Mesenchymal stem cell (in vitro differentiated cells and primary cell): ENCODE results near the gene SAMD11.

Experiments used
- DNase-seq: peaks from one replicate; pipeline ENCODE4 v3.0.0-alpha.2; 2013
- H2AFZ ChIP-seq: one replicate; pipeline ENCODE4 v1.6.1; 2013; ENCODE audit warnings: low read depth, mild to moderate bottlenecking, control low read depth, inconsistent platforms, low read length, moderate library complexity
- H2AK5ac ChIP-seq: 2 replicates; pipeline ENCODE4 v1.6.1; 2013; ENCODE audit warnings: low read length, moderate library complexity, mild to moderate bottlenecking, inconsistent platforms; ENCODE audit not compliant: severe bottlenecking
- H2BK120ac ChIP-seq: one replicate; pipeline ENCODE4 v1.6.1; 2013; ENCODE audit warnings: low read depth, mild to moderate bottlenecking, inconsistent platforms, low read length, moderate library complexity
- H2BK12ac ChIP-seq, 2 experiments: one replicate each; pipeline ENCODE4 v1.6.1; 2013; ENCODE audit warnings: inconsistent platforms in 2 of 2, low read length in 2 of 2, mild to moderate bottlenecking in 2 of 2, moderate library complexity in 2 of 2, control low read depth in 1 of 2
- H2BK15ac ChIP-seq: one replicate; pipeline ENCODE4 v1.6.1; 2013; ENCODE audit warnings: mild to moderate bottlenecking, low read depth, inconsistent platforms; ENCODE audit not compliant: poor library complexity, severe bottlenecking
- H2BK5ac ChIP-seq: 2 replicates; pipeline ENCODE4 v1.6.1; 2013; ENCODE audit warnings: low read depth, mild to moderate bottlenecking, low read length, control low read depth, inconsistent platforms; ENCODE audit not compliant: poor library complexity, severe bottlenecking
- H3K14ac ChIP-seq, 2 experiments: one replicate each; pipeline ENCODE4 v1.6.1; 2013; ENCODE audit warnings: inconsistent platforms in 2 of 2, low read length in 2 of 2, control low read depth in 1 of 2, mild to moderate bottlenecking in 1 of 2, moderate library complexity in 1 of 2
- H3K18ac ChIP-seq, 2 experiments: one replicate each; pipeline ENCODE4 v1.6.1; 2013; ENCODE audit warnings: inconsistent platforms in 2 of 2, low read length in 2 of 2, control low read depth in 1 of 2, low read depth in 1 of 2, mild to moderate bottlenecking in 1 of 2
- H3K23ac ChIP-seq, 2 experiments: one replicate each; pipeline ENCODE4 v1.6.1; 2013; ENCODE audit warnings: inconsistent platforms in 2 of 2, low read length in 2 of 2, mild to moderate bottlenecking in 2 of 2, moderate library complexity in 2 of 2, control low read depth in 1 of 2
- H3K27ac ChIP-seq: 2 replicates; pipeline ENCODE4 v1.5.1; 2013; ENCODE audit warnings: mild to moderate bottlenecking, moderate library complexity, low read length, control low read depth, inconsistent platforms; ENCODE audit not compliant: poor library complexity, severe bottlenecking
- H3K27me3 ChIP-seq, 2 experiments: 2 replicates each; pipeline versions ENCODE4 v1.6.1 to v1.7.0; 2013; ENCODE audit warnings: low read length in 2 of 2, mild to moderate bottlenecking in 2 of 2, moderate library complexity in 2 of 2, control low read depth in 1 of 2, inconsistent platforms in 1 of 2; ENCODE audit not compliant: control insufficient read depth in 1 of 2, insufficient read depth in 1 of 2
- H3K36me3 ChIP-seq, 2 experiments: 2 replicates each; pipeline versions ENCODE4 v1.6.1 to v1.7.0; 2013; ENCODE audit warnings: low read length in 2 of 2, control low read depth in 1 of 2, inconsistent platforms in 1 of 2, low read depth in 1 of 2, mild to moderate bottlenecking in 1 of 2; ENCODE audit not compliant: insufficient read depth in 2 of 2, control insufficient read depth in 1 of 2
- H3K4ac ChIP-seq, 2 experiments: one replicate each; pipeline ENCODE4 v1.6.1; 2013; ENCODE audit warnings: inconsistent platforms in 2 of 2, low read length in 2 of 2, mild to moderate bottlenecking in 2 of 2, moderate library complexity in 2 of 2, control low read depth in 1 of 2, low read depth in 1 of 2
- H3K4me1 ChIP-seq: 2 replicates; pipeline ENCODE4 v1.6.1; 2013; ENCODE audit warnings: low read depth, low read length, control low read depth; ENCODE audit not compliant: control insufficient read depth, insufficient read depth
- H3K4me2 ChIP-seq: 2 replicates; pipeline ENCODE4 v1.6.1; 2013; ENCODE audit warnings: low read length, mild to moderate bottlenecking, inconsistent platforms; ENCODE audit not compliant: poor library complexity, severe bottlenecking
- H3K4me3 ChIP-seq, 2 experiments: 2 replicates each; pipeline versions ENCODE4 v1.5.1 to v1.7.0; 2013; ENCODE audit warnings: low read length in 2 of 2, mild to moderate bottlenecking in 2 of 2, control low read depth in 1 of 2, low read depth in 1 of 2; ENCODE audit not compliant: insufficient read depth in 1 of 2
- H3K79me1 ChIP-seq: replicated peaks from 2 replicates; pipeline ENCODE4 v1.6.1; 2013; ENCODE audit warnings: mild to moderate bottlenecking, control low read depth, low read length, inconsistent platforms; ENCODE audit not compliant: poor library complexity, severe bottlenecking
- H3K9ac ChIP-seq: 2 replicates; pipeline ENCODE4 v1.7.0; 2013; ENCODE audit warnings: mild to moderate bottlenecking, low read length, moderate library complexity
- H3K9me3 ChIP-seq: 2 replicates; pipeline ENCODE4 v1.7.0; 2013; ENCODE audit warnings: mild to moderate bottlenecking, low read length; ENCODE audit not compliant: control insufficient read depth
- H4K8ac ChIP-seq: one replicate; pipeline ENCODE4 v1.6.1; 2013; ENCODE audit warnings: inconsistent platforms, mild to moderate bottlenecking, low read length, moderate library complexity
- H4K91ac ChIP-seq: one replicate; pipeline ENCODE4 v1.6.1; 2013; ENCODE audit warnings: mild to moderate bottlenecking, low read length, inconsistent platforms
- WGBS: methylation state at CpG from one replicate; pipeline ENCODE4 v1.1.7; 2013; ENCODE audit warnings: mixed read lengths; 5-methylcytosine and 5-hydroxymethylcytosine counted together

SAMD11 gene

DNA sequence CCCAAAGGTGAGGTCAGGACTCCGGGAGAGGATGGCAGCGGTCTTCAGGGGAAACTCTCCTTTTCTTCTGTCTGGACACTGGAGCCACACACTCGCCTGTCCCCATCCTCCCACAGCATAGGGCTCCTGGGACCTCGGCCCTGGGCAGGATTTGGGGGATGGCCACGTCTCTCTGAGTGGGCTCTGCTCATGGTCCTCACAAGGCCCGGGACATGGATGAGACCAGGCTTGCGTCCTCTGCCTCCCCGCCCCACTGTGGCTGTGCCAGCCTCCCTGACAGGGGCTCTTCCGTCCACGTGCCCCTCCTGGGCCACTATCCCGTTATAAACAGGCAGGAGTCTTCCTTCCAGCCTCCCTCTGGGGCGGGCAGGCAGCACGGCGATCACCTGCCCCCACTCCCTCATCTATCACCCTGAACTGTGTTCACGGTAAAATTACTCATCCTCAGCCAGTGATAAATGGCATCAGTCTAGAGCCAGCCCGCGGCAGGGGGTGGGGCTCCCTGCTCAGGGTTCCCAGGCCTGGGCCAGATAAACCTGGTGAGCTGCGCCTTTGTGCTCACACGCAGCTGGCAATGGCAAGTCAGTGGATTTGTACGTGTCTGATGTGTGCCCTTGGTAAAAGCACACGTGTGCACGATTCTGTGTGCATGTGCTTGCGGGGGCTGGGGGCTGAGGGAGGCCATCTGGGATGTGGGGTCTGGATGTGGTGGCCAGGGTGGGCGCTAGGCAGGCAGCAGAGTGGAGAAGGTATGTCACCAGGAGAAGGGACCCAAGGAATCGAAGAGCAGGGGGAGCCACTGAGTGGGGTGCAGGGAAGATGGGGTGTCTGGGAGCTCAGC is 12.6 kb upstream of the SAMD11 start:
- Histone ChIP-seq H3K18ac (peak overlapping the region in 1 of 2 experiments; percentile 28), H2BK5ac (no peak overlapping the region), H2AK5ac (no peak overlapping the region), H3K79me1 (no peaks in the 10 kb centered on the region), H4K91ac (peak overlapping the region; percentile 10), H3K36me3 (peaks cover 0 to under 1% of the 10 kb centered on the region in 2 experiments), H3K27me3 (peaks cover 19 to 56% of the 10 kb centered on the region in 2 experiments), H3K4me2 (no peak overlapping the region), H3K23ac (no peak overlapping the region), H3K4me3 (peak overlapping the region in 1 of 2 experiments; percentile 0), H3K9ac (no peak overlapping the region), H3K9me3 (no peaks in the 10 kb centered on the region), H2BK12ac (peak overlapping the region in 1 of 2 experiments; percentile 15), H2BK120ac (no peak overlapping the region), H3K14ac (peak overlapping the region in 1 of 2 experiments; percentile 26), H4K8ac (no peak overlapping the region), H3K4me1 (peaks cover 43% of the 10 kb centered on the region), H3K27ac (no peak overlapping the region), H2BK15ac (no peak overlapping the region), H3K4ac (no peak overlapping the region), H2AFZ (no peak overlapping the region)
- 69% methylated on average over 25 of the region's 25 CpGs for WGBS
- DNase-seq: no peak

DNA sequence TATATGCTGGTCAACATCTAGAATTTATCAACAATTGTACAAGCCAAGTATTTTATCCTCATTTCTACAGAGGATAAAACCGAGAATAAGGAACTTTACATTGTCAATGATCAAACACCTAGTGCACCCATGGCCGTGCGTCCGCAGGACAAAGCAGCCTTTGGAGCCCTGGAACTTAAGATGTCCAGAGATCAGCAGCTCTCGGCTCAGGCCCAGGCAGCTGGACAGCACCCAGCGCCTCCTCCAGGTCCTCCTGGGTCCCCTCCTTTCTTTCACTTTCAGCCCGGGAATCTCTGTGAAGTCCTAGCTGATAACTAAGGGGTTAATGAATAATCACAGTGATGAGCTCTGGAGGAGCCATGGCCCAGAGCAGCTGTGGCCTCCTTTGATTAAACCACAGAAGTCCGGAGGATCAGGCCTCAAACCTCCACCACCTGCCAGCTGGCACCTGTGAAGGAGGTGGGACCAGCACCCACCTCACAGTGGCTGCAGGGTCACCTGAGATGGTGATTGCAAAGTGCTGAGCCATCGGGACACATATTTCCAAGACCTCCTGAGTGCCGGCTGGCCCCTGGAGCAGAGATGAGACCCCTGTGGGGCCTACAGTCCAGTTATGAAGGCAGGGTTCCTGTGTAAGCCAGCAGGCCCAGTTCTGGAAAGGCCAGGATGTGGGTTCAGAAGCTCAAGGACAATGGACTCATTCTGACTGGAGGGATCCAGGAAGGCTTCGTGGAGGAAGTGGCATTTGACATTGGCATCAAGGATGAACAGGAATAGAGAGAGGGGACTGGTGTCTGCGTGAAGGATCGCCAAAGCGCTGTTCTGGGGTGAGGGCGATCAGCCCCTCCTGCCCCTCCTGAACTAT is 11.6 kb upstream of the SAMD11 start:
- Histone ChIP-seq H2BK12ac (no peak overlapping the region), H3K4me1 (peaks cover 34% of the 10 kb centered on the region), H3K18ac (no peak overlapping the region), H2BK5ac (no peak overlapping the region), H3K4me2 (no peak overlapping the region), H3K36me3 (no peaks in the 10 kb centered on the region), H3K79me1 (no peaks in the 10 kb centered on the region), H2BK120ac (no peak overlapping the region), H2BK15ac (no peak overlapping the region), H3K23ac (no peak overlapping the region), H2AK5ac (no peak overlapping the region), H3K4ac (no peak overlapping the region), H3K27ac (no peak overlapping the region), H3K14ac (no peak overlapping the region), H3K9ac (no peak overlapping the region), H3K9me3 (no peaks in the 10 kb centered on the region), H4K91ac (no peak overlapping the region), H2AFZ (no peak overlapping the region), H3K27me3 (peaks cover 28 to 66% of the 10 kb centered on the region in 2 experiments), H3K4me3 (no peak overlapping the region), H4K8ac (no peak overlapping the region)
- 86% methylated on average over 13 of the region's 15 CpGs for WGBS
- DNase-seq: no peak

DNA sequence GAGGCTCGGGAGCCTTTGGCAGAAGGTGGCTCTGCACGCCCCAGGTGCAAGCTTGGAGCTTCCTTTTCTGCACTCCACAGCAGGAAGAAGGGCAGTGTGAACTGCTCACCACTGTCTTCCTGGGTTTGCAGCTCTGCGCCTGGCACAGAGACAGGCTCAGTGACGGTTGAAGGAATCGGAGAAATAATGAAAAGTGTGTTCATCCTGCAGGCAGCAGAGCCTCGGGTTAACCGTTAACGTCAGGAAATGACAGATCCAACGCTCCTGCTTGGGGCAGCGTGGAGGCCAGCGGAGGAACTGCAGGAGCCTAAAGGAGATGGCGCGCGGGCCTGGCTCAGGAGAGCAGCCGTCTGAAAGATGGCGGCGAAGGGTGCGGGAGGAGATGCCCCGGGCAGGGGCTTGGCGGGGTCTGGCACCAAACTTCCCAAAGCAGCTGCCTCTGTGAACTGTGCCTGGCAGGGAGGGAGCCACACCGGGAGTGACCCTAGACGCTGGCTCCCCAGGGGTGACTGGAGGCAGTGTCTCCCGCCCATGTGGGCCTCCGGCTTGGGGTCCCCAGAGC is 10.9 kb upstream of the SAMD11 start:
- H3K4me1 ChIP-seq: peaks cover 34% of the 10 kb centered on the region
- H3K4me2 ChIP-seq: no peak overlapping the region
- H3K4ac ChIP-seq: no peak overlapping the region
- no peaks in the 10 kb centered on the region for H3K36me3 ChIP-seq
- no peak overlapping the region for H3K4me3 ChIP-seq
- H2BK15ac ChIP-seq: no peak overlapping the region
- no peak overlapping the region for H2BK12ac ChIP-seq
- H2BK120ac ChIP-seq: no peak overlapping the region
- H3K27me3 ChIP-seq: peaks cover 35 to 73% of the 10 kb centered on the region in 2 experiments
- no peak overlapping the region for H2BK5ac ChIP-seq
- H3K27ac ChIP-seq: no peak overlapping the region
- no peak overlapping the region for H3K23ac ChIP-seq
- H2AK5ac ChIP-seq: no peak overlapping the region
- H4K91ac ChIP-seq: no peak overlapping the region
- no peaks in the 10 kb centered on the region for H3K9me3 ChIP-seq
- H3K18ac ChIP-seq: no peak overlapping the region
- H3K79me1 ChIP-seq: no peaks in the 10 kb centered on the region
- no peak overlapping the region for H2AFZ ChIP-seq
- no peak overlapping the region for H3K14ac ChIP-seq
- 49% methylated on average over 23 of the region's 24 CpGs for WGBS
- no peak overlapping the region for H4K8ac ChIP-seq
- no peak for DNase-seq
- H3K9ac ChIP-seq: no peak overlapping the region
